Neural cell (in vitro differentiated cells): ENCODE measurements around the gene C1QTNF7. TPM values are rescaled to one million over a fixed set of nuclear protein-coding genes. Genes with fewer than 3 reads are reported as not detected.

ENCODE experiments used
- H2AFZ ChIP-seq: fragments of 200-600, 300-800 bp; sonication (generic), shearing (Covaris generic); 2 replicates; pipeline ENCODE4 v1.6.0; 2014; ENCODE audit warnings: low read depth, mild to moderate bottlenecking, antibody characterized with exemption, low read length, moderate library complexity
- H3F3A ChIP-seq: fragments of 200-600 bp; shearing (Covaris generic); 2 replicates; pipeline ENCODE4 v1.6.1; 2016; ENCODE audit warnings: mild to moderate bottlenecking, moderate library complexity, mixed read lengths, antibody characterized with exemption, low read length; ENCODE audit not compliant: insufficient read depth, poor library complexity, severe bottlenecking
- H3K27ac ChIP-seq: fragments of 200-600, 300-800 bp; sonication (generic), shearing (Covaris generic); 2 replicates; pipeline ENCODE4 v1.5.1; 2014; ENCODE audit warnings: mild to moderate bottlenecking, low read length, moderate library complexity
- H3K27me3 ChIP-seq: fragments of 300-800, 200-600 bp; sonication (generic), shearing (Covaris generic); 2 replicates; pipeline ENCODE4 v1.6.0; 2014; ENCODE audit warnings: mild to moderate bottlenecking, low read depth, low read length, moderate library complexity; ENCODE audit not compliant: insufficient read depth
- H3K36me3 ChIP-seq: fragments of 300-800, 200-600 bp; sonication (generic), shearing (Covaris generic); 2 replicates; pipeline ENCODE4 v1.5.1; 2014; ENCODE audit warnings: mild to moderate bottlenecking, antibody characterized with exemption, low read length, moderate library complexity; ENCODE audit not compliant: insufficient read depth
- H3K4me2 ChIP-seq: fragments of 300-800, 200-600 bp; sonication (generic), shearing (Covaris generic); 2 replicates; pipeline ENCODE4 v1.6.0; 2014; ENCODE audit warnings: mild to moderate bottlenecking, low read length
- H3K4me3 ChIP-seq: fragments of 300-800, 200-600 bp; sonication (generic), shearing (Covaris generic); 2 replicates; pipeline ENCODE4 v1.5.1; 2014; ENCODE audit warnings: mild to moderate bottlenecking, low read length, moderate library complexity
- H3K79me2 ChIP-seq: fragments of 200-600 bp; shearing (Covaris generic); replicated peaks from 2 replicates; pipeline ENCODE4 v1.6.0; 2014; ENCODE audit warnings: mild to moderate bottlenecking, low read length, moderate library complexity; ENCODE audit not compliant: insufficient read depth
- H3K9ac ChIP-seq: fragments of 300-800, 200-600 bp; sonication (generic), shearing (Covaris generic); 2 replicates; pipeline ENCODE4 v1.6.1; 2016; ENCODE audit warnings: mild to moderate bottlenecking, low read length, mixed read lengths
- H3K9me2 ChIP-seq: fragments of 200-600 bp; shearing (Covaris generic); 2 replicates; pipeline ENCODE4 v1.6.1; 2016; ENCODE audit warnings: mild to moderate bottlenecking, low read length, mixed read lengths; ENCODE audit not compliant: insufficient read depth
- H3K9me3 ChIP-seq: fragments of 200-600, 300-800 bp; sonication (generic), shearing (Covaris generic); 2 replicates; pipeline ENCODE4 v1.6.1; 2016; ENCODE audit warnings: mild to moderate bottlenecking, mixed run types, low read length, moderate library complexity, mixed read lengths
- H4K20me1 ChIP-seq: fragments of 200-600 bp; shearing (Covaris generic); 2 replicates; pipeline ENCODE4 v1.6.1; 2016; ENCODE audit warnings: mild to moderate bottlenecking, mixed run types; ENCODE audit not compliant: insufficient read depth
- CTCF ChIP-seq: fragments of 450-650 bp; IDR thresholded peaks from 2 replicates; pipeline ENCODE4 v1.5.1; 2014; ENCODE audit warnings: antibody characterized with exemption, mild to moderate bottlenecking, moderate library complexity; ENCODE audit not compliant: poor library complexity, severe bottlenecking
- EP300 ChIP-seq: fragments of 450-650 bp; conservative IDR thresholded peaks from 2 replicates; pipeline ENCODE4 v1.6.1; 2014; ENCODE audit warnings: antibody characterized with exemption, mild to moderate bottlenecking, moderate library complexity; ENCODE audit not compliant: poor library complexity, severe bottlenecking
- EZH2 ChIP-seq: fragments of 200-600, 300-800 bp; shearing (Covaris generic), sonication (generic); IDR thresholded peaks from 2 replicates; pipeline ENCODE4 v1.6.1; 2014; ENCODE audit warnings: antibody characterized with exemption, low read length, borderline replicate concordance, mild to moderate bottlenecking; ENCODE audit not compliant: insufficient read depth, poor library complexity, severe bottlenecking
- MXI1 ChIP-seq: fragments of 450-650 bp; conservative IDR thresholded peaks from 2 replicates; pipeline ENCODE4 v1.6.1; 2014; ENCODE audit warnings: antibody characterized with exemption, mild to moderate bottlenecking; ENCODE audit not compliant: poor library complexity, severe bottlenecking
- POLR2AphosphoS5 ChIP-seq: IDR thresholded peaks from 2 replicates; pipeline ENCODE4 v1.6.1; 2012
- REST ChIP-seq: IDR thresholded peaks from 2 replicates; pipeline ENCODE4 v1.6.1; 2012; ENCODE audit warnings: borderline replicate concordance
- SMC3 ChIP-seq: fragments of 450-650 bp; conservative IDR thresholded peaks from 2 replicates; pipeline ENCODE4 v1.6.1; 2014; ENCODE audit warnings: antibody characterized with exemption, mild to moderate bottlenecking, moderate library complexity; ENCODE audit not compliant: poor library complexity
- TAF1 ChIP-seq: IDR thresholded peaks from 2 replicates; pipeline ENCODE4 v1.6.1; 2012; ENCODE audit warnings: low read depth
- polyA plus RNA-seq: library from polyadenylated mRNA; depleted of rRNA; stranded (reverse); fragments of >200 nt; gene quantifications from 2 replicates; pipeline ENCODE4 v1.2.3, GENCODE V29; 2014

Gene C1QTNF7
- polyA plus RNA-seq, 1 donor from 2014 or later: not detected

- Histone ChIP-seq H2AFZ (peak overlapping the region; percentile 10), H4K20me1 (no peaks in the 10 kb centered on the region), H3F3A (no peaks in the 10 kb centered on the region), H3K27ac (peak overlapping the region; percentile 34), H3K36me3 (no peaks in the 10 kb centered on the region), H3K9me2 (no peaks in the 10 kb centered on the region), H3K9ac (peak overlapping the region; percentile 1), H3K4me2 (no peak overlapping the region), H3K9me3 (no peaks in the 10 kb centered on the region), H3K27me3 (no peaks in the 10 kb centered on the region), H3K79me2 (no peaks in the 10 kb centered on the region), H3K4me3 (no peak overlapping the region)
- TF ChIP-seq SMC3: no peak
- no peak for TF ChIP-seq REST
- TF ChIP-seq MXI1: no peak
- TF ChIP-seq CTCF: no peak
- peak; percentile 47 for TF ChIP-seq EP300
- TF ChIP-seq POLR2AphosphoS5: no peak
- no peak for TF ChIP-seq TAF1
These were observed 672 bp upstream of the C1QTNF7 start for GRCh38 chr4:15427161-15427560.

- Histone ChIP-seq H3K9me2 (no peaks in the 10 kb centered on the region), H3K9me3 (no peaks in the 10 kb centered on the region), H3F3A (no peaks in the 10 kb centered on the region), H3K27ac (no peak overlapping the region), H4K20me1 (no peaks in the 10 kb centered on the region), H3K36me3 (no peaks in the 10 kb centered on the region), H3K4me2 (no peak overlapping the region), H2AFZ (no peak overlapping the region), H3K4me3 (no peak overlapping the region), H3K27me3 (no peaks in the 10 kb centered on the region), H3K9ac (no peak overlapping the region), H3K79me2 (no peaks in the 10 kb centered on the region)
- TF ChIP-seq EP300: no peak
- TF ChIP-seq REST: no peak
- no peak for TF ChIP-seq CTCF
- no peak for TF ChIP-seq POLR2AphosphoS5
- no peak for TF ChIP-seq EZH2
- no peak for TF ChIP-seq MXI1
These were observed 778 bp downstream of the C1QTNF7 start for GRCh38 chr4:15428611-15429010.
